ENCODE data around the gene WNT4.

WNT4 gene

GRCh38 chr1:22128392-22128791 is 14.5 kb downstream of the WNT4 start:
- DNase-seq, result no peak

DNA sequence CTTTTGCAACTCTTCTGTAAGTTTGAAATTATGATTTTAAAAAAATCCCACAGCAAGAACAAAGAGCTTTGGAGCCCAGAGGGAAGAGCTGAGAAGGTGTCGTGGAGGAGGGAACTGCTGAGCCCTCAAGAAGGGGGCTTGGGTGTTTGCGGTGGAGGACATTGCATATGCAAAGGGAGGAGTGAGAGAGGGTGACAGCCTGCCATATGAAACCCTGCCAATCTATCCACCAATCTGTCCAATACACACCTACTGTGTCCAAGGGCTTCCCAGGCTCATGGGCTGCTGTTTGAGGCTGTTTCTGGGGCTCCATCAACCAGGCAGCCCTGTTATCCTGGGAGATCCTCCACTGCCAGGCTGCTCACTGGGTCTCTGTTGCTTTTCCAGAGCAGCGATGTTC is 15.2 kb downstream of the WNT4 start:
- no peak for DNase-seq

GRCh38 chr1:22127248-22127647 is 15.6 kb downstream of the WNT4 start:
- DNase-seq, result no peak

GRCh38 chr1:22126531-22126930 is 16.4 kb downstream of the WNT4 start:
- DNase-seq, result no peak

DNA sequence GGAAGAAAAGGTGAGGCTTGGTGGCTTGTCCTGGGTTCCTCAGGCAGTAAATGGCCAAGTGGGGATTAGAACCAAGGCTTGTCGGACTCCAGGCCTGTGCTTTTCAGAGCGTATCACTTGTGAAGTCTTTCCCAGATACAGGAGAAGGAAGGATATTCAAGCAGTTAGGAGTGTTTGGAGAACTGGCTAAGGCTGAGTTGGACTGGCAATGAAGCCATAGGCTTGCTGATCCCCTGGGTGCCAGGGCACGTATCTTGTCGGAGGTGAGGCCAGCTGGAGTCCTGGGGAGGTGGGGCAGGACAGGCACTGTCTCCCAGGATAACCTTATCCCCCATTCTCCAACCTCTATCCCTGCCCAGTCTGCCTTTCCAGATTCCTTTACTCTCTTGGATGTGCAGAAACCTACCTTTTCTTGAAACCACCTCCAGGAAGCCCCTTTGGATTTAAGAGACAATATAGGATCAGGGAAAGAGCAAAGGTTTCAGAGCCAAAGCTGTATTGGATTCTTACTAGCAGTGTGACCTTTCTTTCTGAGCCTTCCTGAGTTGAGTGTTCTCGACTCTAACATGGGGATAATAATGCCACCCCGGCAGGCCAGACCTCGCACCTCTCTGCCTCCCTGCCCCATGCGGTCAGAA is 18.2 kb downstream of the WNT4 start:
- DNase-seq, result no peak

GRCh38 chr1:22123901-22124404 is 18.9 kb downstream of the WNT4 start:
- DNase-seq, result no peak

DNA sequence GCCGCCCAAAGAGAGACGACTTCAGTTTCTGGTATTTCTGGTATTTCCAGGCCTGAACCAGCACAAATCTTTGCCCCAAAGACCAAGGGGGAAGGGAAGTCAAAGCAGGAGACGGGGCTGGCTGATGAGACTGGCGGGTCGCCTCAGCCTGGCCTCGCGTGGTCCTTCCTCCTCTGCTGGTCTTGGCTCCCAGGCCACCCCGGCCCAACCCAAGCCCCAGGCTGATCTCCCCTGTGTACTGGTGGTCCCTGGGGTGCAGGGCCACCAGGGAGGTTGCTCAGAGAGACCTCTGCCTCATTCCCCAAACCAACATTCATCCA is 19.9 kb downstream of the WNT4 start:
- DNase-seq, result no peak

GRCh38 chr1:22122273-22123070 is 20.4 kb downstream of the WNT4 start:
- DNase-seq, result no peak

- DNase-seq, result no peak
Measured at GRCh38 chr1:22121421-22121911, 21.4 kb downstream of the WNT4 start.

DNA sequence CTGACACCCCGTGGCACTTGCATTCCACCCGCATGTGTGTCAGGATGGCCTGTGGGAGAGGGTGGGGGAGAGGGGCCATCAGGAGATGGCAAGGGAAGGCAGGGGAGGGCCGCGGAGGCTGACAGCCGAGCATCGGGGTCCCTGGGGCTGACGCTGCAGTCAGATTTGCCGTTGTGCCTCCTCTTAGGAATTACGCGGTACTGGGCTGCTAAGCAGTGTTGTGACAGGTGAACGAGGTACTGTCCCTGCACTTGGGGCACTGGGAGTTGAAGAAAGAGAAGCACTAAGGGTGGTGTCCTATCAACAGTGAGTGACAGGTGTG is 22.5 kb downstream of the WNT4 start:
- no peak for DNase-seq

GRCh38 chr1:22119626-22120468 is 23.1 kb downstream of the WNT4 start:
- no peak for DNase-seq

GRCh38 chr1:22118291-22118992 is 24.5 kb downstream of the WNT4 start:
- no peak for DNase-seq

- DNase-seq, result no peak
Measured at GRCh38 chr1:22117851-22118250, 25.0 kb downstream of the WNT4 start.

DNA sequence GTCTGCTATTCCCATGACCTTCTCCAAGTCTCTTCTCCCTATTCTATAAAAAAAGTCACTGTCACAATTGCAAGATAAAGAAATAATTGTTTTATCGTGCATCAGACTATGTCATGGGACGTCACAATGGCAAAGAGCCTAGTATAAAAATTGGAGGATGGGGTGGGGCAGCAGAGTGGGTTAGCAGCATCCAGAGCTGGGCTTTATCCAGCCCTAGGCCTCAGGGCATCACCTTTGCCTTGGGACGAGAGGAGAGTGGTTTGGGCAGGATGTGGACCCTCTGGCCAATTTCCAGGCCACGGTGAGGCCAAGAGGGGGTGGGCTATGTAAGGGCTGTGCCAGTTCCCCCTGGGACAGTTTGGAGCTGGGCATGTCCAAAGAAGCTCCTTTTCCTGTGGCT is 25.7 kb downstream of the WNT4 start:
- no peak for DNase-seq

- DNase-seq, result no peak
Measured at GRCh38 chr1:22115286-22115685, 27.6 kb downstream of the WNT4 start.

DNA sequence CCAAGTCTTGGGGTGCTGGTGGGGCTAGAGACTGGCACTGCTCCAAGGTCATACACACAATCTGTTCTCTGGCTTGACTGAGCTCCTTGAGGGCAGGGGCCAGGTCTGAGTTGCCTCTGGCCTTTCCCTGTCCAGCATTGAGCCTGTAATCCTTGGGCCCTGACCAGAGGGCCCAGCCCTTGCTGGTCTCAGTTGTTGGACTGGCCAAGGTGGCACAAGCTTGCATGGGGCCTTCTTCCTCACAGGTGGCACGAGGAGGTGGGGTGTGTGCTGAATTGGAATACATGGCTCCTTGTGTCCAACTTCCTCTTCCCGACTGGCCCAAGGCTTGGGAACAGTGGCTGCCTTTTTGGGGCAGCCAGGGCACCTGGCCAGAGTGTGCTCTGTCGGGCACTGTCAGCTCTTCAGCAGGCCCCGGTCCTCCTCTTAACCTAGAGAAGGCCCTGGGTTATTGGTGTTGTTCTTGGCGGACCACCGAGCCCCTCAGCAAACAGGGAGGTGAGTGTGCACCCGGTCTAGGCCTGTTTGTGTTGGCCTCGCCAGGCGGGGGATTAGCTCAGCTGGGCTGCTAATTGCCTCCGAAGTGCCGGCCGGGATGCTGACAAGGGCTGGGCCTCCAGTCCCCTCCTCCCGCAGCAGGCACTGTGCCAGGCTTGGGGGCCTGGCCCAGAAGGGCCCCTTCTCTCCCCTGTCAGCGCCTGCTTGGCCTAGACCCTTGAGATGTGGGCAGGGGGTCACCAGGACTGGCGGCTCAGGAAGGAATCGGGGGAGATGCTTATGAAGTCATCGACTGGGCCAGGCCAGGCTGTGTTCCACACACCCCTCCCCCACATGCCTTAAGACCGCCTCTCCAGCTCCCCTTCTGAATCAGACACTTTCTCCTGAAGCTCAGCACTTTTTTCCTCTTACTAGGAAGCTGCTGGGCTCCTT is 28.5 kb downstream of the WNT4 start:
- DNase-seq, result no peak

DNA sequence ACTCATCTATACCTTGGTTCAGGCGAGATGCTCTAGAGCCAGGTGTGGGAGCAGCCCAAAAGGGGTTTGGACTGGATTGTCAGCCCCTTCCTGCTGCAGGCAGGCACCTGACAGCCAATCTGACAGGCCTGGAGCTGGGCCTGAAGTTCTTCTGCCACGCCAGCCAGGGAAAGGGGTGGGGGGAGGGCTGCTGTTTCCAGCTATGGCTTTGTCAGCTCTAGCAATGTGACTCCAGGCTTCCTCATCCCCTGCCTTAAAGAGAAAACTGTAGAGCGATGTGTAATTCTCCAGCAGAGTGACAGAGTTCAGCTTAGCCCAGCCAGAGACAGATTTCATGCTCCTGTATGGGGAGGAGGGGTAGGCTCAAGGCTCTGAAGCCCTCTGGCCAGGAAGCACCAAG is 30.3 kb downstream of the WNT4 start:
- no peak for DNase-seq

DNA sequence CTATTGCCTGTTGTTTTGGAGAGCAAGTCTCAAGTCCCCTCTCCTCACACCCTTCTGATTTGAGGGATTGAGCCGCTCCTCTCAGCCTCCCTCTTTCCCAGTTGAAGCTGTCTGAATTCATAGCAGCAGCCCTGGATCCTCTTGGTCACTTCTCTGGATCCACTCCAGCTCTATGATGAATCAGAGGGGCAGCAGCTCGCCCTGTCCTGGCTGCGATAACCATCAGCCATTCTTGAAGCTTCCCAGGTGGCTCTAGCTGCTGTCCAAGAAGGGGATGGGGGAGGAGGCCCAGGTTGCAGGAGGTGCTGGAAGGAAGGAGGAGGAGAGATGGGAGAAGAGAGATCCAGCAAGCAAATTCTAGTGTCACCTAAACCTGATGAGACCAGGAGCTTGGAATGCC is 31.3 kb downstream of the WNT4 start:
- DNase-seq, result no peak

- no peak for DNase-seq
Measured at GRCh38 chr1:22111115-22111514, 31.8 kb downstream of the WNT4 start.

DNA sequence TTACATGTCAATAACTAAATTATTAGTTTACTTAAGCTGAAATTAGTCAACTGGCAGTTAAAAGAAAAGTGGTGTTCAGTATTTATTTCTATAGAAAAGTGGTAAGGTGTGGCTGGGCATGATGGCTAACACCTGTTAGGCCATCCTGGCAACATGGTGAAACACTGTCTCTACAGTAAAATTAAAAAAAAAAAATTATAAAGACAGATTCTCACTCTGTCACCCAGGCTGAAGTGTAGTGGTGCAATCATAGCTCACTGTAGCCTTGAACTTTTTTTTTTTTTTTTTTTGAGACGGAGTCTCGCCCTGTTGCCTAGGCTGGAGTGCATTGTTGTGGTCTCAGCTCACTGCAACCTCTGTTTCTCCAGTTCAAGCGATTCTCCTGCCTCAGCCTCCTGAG is 32.9 kb downstream of the WNT4 start:
- no peak for DNase-seq

GRCh38 chr1:22108339-22109105 is 34.4 kb downstream of the WNT4 start:
- DNase-seq, result no peak

Data from activated effector memory CD4-positive, alpha-beta T cell treated with Interleukin-2 at 50 U/mL for 16 hours (primary cell).